Endothelial cell of umbilical vein (primary cell): ENCODE measurements around the gene TRAPPC12. TPM values are rescaled to one million over a fixed set of nuclear protein-coding genes. Genes with fewer than 3 reads are reported as not detected.

Experiments
- BruUV-seq: library from RNA; stranded (reverse); fragments of 400-500 nt; replicated peaks from 2 replicates; lab custom pipeline; 2021; lab: Mats Ljungman, UMichigan
- CTCF ChIA-PET: fragments of 300-600, 350-600 bp; sonication (Branson Sonifier 250); formaldehyde crosslinking; loops from one replicate; lab custom pipeline; 2021; ENCODE audit warnings: antibody characterized with exemption, inconsistent platforms; lab: Charles Lee
- POLR2A ChIA-PET: fragments of 300-600, 350-600 bp; sonication (Branson Sonifier 250); formaldehyde crosslinking; loops from one replicate; lab custom pipeline; 2021; ENCODE audit warnings: antibody characterized with exemption, inconsistent platforms; lab: Charles Lee
- DNase-seq: peaks from one replicate; pipeline ENCODE4 v3.0.0-alpha.2; 2011; ENCODE audit warnings: low read depth, low spot score
- FAIRE-seq: peaks from 2 replicates; lab custom pipeline; 2011; peaks lifted over from hg19 to GRCh38; lab: Jason Lieb, UNC
- H2AFZ ChIP-seq: 2 replicates; pipeline ENCODE4 v1.6.0; 2012; ENCODE audit warnings: low read depth, low read length, control low read depth, inconsistent platforms
- H3K27ac ChIP-seq: 2 replicates; pipeline ENCODE4 v1.5.1; 2011; ENCODE audit warnings: low read depth, mild to moderate bottlenecking, control low read depth, low read length, moderate library complexity; ENCODE audit not compliant: insufficient read depth
- H3K27me3 ChIP-seq, 2 experiments: 2 replicates each; pipeline versions ENCODE4 v1.6.0 to v1.6.1; 2011; ENCODE audit warnings: low read length in 2 of 2, mixed read lengths in 1 of 2; ENCODE audit not compliant: control insufficient read depth in 2 of 2, insufficient read depth in 2 of 2
- H3K36me3 ChIP-seq, 2 experiments: 2 replicates in 1 of 2; 3 replicates in 1 of 2; pipeline ENCODE4 v1.5.1; 2011; ENCODE audit warnings: low read length in 2 of 2, mild to moderate bottlenecking in 1 of 2, moderate library complexity in 1 of 2; ENCODE audit not compliant: control insufficient read depth in 2 of 2, insufficient read depth in 2 of 2; ENCODE audit errors: extremely low read depth in 1 of 2
- H3K4me1 ChIP-seq: 3 replicates; pipeline ENCODE4 v1.5.1; 2011; ENCODE audit warnings: mild to moderate bottlenecking, low read length; ENCODE audit not compliant: control insufficient read depth, insufficient read depth; ENCODE audit errors: extremely low read depth
- H3K4me2 ChIP-seq: 2 replicates; pipeline ENCODE4 v1.6.1; 2011; ENCODE audit warnings: low read length, control low read depth, mixed read lengths; ENCODE audit not compliant: insufficient read depth
- H3K4me3 ChIP-seq, 3 experiments: fragments of 200-600 bp in 1 of 3; sonication (generic), shearing (Covaris generic) in 1 of 3; replicated peaks in 1 of 3; 2 replicates each; pipeline ENCODE4 v1.5.1; 2011 to 2016; ENCODE audit warnings: control low read depth in 3 of 3, low read length in 3 of 3, mild to moderate bottlenecking in 2 of 3, inconsistent platforms in 1 of 3, low read depth in 1 of 3, moderate library complexity in 1 of 3; ENCODE audit not compliant: insufficient read depth in 1 of 3
- H3K79me2 ChIP-seq: 2 replicates; pipeline ENCODE4 v1.6.0; 2012; ENCODE audit warnings: low read length, inconsistent platforms; ENCODE audit not compliant: control insufficient read depth, insufficient read depth
- H3K9ac ChIP-seq: replicated peaks from 2 replicates; pipeline ENCODE3; 2011; ENCODE audit warnings: low read length, control low read depth; ENCODE audit not compliant: insufficient read depth; ENCODE audit errors: extremely low read depth
- H3K9me1 ChIP-seq: replicated peaks from 3 replicates; pipeline ENCODE4 v1.6.0; 2011; ENCODE audit warnings: mild to moderate bottlenecking, low read length; ENCODE audit not compliant: control insufficient read depth, insufficient read depth; ENCODE audit errors: extremely low read depth
- H3K9me3 ChIP-seq: replicated peaks from 2 replicates; pipeline ENCODE4 v1.5.1; 2012; ENCODE audit warnings: low read length, inconsistent platforms; ENCODE audit not compliant: control insufficient read depth, insufficient read depth
- H4K20me1 ChIP-seq: replicated peaks from 2 replicates; pipeline ENCODE3; 2011; ENCODE audit warnings: mild to moderate bottlenecking, low read length; ENCODE audit not compliant: control insufficient read depth, insufficient read depth; ENCODE audit errors: extremely low read depth
- EZH2 ChIP-seq: IDR thresholded peaks from 2 replicates; pipeline ENCODE4 v1.6.1; 2012; ENCODE audit warnings: borderline replicate concordance, low read depth, mild to moderate bottlenecking, moderate library complexity, low read length, inconsistent platforms; ENCODE audit not compliant: severe bottlenecking
- FOS ChIP-seq: IDR thresholded peaks from 2 replicates; pipeline ENCODE4 v1.6.1; 2011; ENCODE audit warnings: mild to moderate bottlenecking, low read length, moderate library complexity, borderline replicate concordance; ENCODE audit not compliant: insufficient read depth
- GATA2 ChIP-seq: IDR thresholded peaks from 2 replicates; pipeline ENCODE4 v1.7.0; 2011; ENCODE audit warnings: low read depth, mild to moderate bottlenecking, moderate library complexity, mixed read lengths, low read length; ENCODE audit not compliant: insufficient read length, insufficient read depth
- MAX ChIP-seq: IDR thresholded peaks from 2 replicates; pipeline ENCODE4 v1.6.1; 2011; ENCODE audit not compliant: insufficient read depth, insufficient read length
- MYC ChIP-seq: IDR thresholded peaks from one replicate; pipeline ENCODE4 v1.6.1; 2011; ENCODE audit warnings: mild to moderate bottlenecking, low read depth, low read length
- POLR2A ChIP-seq: IDR thresholded peaks from 2 replicates; pipeline ENCODE4 v1.6.1; 2012; ENCODE audit warnings: low read depth, mild to moderate bottlenecking, control low read depth, low read length
- POLR2AphosphoS5 ChIP-seq: IDR thresholded peaks from 2 replicates; pipeline ENCODE4 v1.6.1; 2012; ENCODE audit warnings: low read depth, mild to moderate bottlenecking, control low read depth, low read length, moderate library complexity; ENCODE audit not compliant: insufficient read depth
- dilution Hi-C: fragments of 300-500 bp; cut with MboI; formaldehyde crosslinking; loops from one replicate; pipeline ENCODE4 v1.15.0; 2019; ENCODE audit warnings: low sequenced_read_pairs; ENCODE audit not compliant: extremely low pct_ligation_motif_present
- intact Hi-C: fragments of 100-400 bp; cut with micrococcal nuclease; formaldehyde crosslinking; loops from one replicate; pipeline ENCODE4 v1.10.0; 2022
- polyA plus RNA-seq, 4 experiments: library from polyadenylated mRNA; depleted of rRNA in 3 of 4; stranded (reverse) in 3 of 4; unstranded in 1 of 4; fragments of >200 nt; gene quantifications; 2 replicates each; pipeline versions ENCODE4 v1.2.1 to v1.2.3, GENCODE V29; 2011 to 2012; ENCODE audit warnings: missing spikeins in 1 of 4
- total RNA-seq: library from RNA; stranded (reverse); gene quantifications from 2 replicates; pipeline ENCODE4 v1.2.3, GENCODE V29; 2021
- TF ChIP-seq, protein P1 (sequence below), 2 donors: IDR thresholded peaks; 1 replicate in 1 of 2; 2 replicates in 1 of 2; pipeline ENCODE4 v1.5.1; 2011; ENCODE audit warnings: low read length in 2 of 2, mild to moderate bottlenecking in 2 of 2, moderate library complexity in 2 of 2, control low read depth in 1 of 2, inconsistent platforms in 1 of 2, low read depth in 1 of 2; ENCODE audit not compliant: insufficient read depth in 1 of 2; ENCODE audit errors: extremely low read depth in 1 of 2

TRAPPC12 gene
- total and polyA plus RNA-seq, 2 donors (not counting 3 experiments of a cell fraction or from before 2014, with no cell fraction given), result 47.5 to 81.5 TPM

GRCh38 chr2:3463944-3464343 lies 84.5 kb downstream of the TRAPPC12 start:
- TF ChIP-seq MAX (no peak), FOS (no peak), MYC (no peak), POLR2AphosphoS5 (no peak), POLR2A (no peak), EZH2 (no peak), GATA2 (no peak)
- TF ChIP-seq, protein P1, sequence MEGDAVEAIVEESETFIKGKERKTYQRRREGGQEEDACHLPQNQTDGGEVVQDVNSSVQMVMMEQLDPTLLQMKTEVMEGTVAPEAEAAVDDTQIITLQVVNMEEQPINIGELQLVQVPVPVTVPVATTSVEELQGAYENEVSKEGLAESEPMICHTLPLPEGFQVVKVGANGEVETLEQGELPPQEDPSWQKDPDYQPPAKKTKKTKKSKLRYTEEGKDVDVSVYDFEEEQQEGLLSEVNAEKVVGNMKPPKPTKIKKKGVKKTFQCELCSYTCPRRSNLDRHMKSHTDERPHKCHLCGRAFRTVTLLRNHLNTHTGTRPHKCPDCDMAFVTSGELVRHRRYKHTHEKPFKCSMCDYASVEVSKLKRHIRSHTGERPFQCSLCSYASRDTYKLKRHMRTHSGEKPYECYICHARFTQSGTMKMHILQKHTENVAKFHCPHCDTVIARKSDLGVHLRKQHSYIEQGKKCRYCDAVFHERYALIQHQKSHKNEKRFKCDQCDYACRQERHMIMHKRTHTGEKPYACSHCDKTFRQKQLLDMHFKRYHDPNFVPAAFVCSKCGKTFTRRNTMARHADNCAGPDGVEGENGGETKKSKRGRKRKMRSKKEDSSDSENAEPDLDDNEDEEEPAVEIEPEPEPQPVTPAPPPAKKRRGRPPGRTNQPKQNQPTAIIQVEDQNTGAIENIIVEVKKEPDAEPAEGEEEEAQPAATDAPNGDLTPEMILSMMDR (IDR thresholded peaks at IDR 0.05; ENCODE audit: extremely low read depth in 1 of 2, insufficient read depth in 1 of 2, low read depth in 1 of 2, low read length in 2 of 2), result no peak
- dilution Hi-C loops, result no loop called here

More at GRCh38 chr2:3463944-3464343, 84.5 kb downstream of the TRAPPC12 start:
- H3K79me2 ChIP-seq, result no peaks in the 10 kb centered on the region
- no peak overlapping the region for H3K9ac ChIP-seq
- H3K9me1 ChIP-seq, result no peaks in the 10 kb centered on the region
- DNase-seq, result no peak
- POLR2A ChIA-PET, result no interaction called here
- no peaks in the 10 kb centered on the region for H3K27me3 ChIP-seq
- H4K20me1 ChIP-seq, result no peaks in the 10 kb centered on the region
- CTCF ChIA-PET, result interaction anchor here (0.8 to 1.1 kb wide), 2 partner anchors 24 to 41 kb away, joined by 3 to 7 read pairs; no protein-coding TSS in a partner anchor
- H3K27ac ChIP-seq, result no peak overlapping the region
- no peak overlapping the region for H2AFZ ChIP-seq
- no peak overlapping the region for H3K4me3 ChIP-seq
- no peak overlapping the region for H3K4me2 ChIP-seq
- intact Hi-C loops, result loop anchor here (2.0 to 5.0 kb wide), 2 partner anchors 87 to 187 kb away; partner anchors contain the start of genes EIPR1 and TRAPPC12
- H3K9me3 ChIP-seq, result no peaks in the 10 kb centered on the region
- no peak for FAIRE-seq
- no peaks in the 10 kb centered on the region for H3K4me1 ChIP-seq
- BruUV-seq, result no TSS peak
- peaks cover 0 to 20% of the 10 kb centered on the region in 2 experiments for H3K36me3 ChIP-seq
